Activated naive CD4-positive, alpha-beta T cell treated with anti-CD3 and anti-CD28 coated beads, Interleukin-2, amount 50 U/mL, for 16 hours (primary cell): ENCODE results near the gene CABP2.

ENCODE experiments used
- DNase-seq: peaks from one replicate; pipeline ENCODE4 v3.0.0-alpha.2; 2020

CABP2 gene

GRCh38 chr11:67469508-67469811 is 53.8 kb downstream of the CABP2 start:
- no peak for DNase-seq
